MV-4-11 (cell line): ENCODE data around the gene ZCCHC7.
"Not testable (repeated sequence)": the region's sequence is repeated elsewhere in the genome, so short reads cannot be mapped to it uniquely, and the experiment has no call there.

ENCODE experiments used
- DNase-seq: peaks from one replicate; lab custom pipeline; 2025; lab: John Stamatoyannopoulos, UW

The ZCCHC7 gene

DNA sequence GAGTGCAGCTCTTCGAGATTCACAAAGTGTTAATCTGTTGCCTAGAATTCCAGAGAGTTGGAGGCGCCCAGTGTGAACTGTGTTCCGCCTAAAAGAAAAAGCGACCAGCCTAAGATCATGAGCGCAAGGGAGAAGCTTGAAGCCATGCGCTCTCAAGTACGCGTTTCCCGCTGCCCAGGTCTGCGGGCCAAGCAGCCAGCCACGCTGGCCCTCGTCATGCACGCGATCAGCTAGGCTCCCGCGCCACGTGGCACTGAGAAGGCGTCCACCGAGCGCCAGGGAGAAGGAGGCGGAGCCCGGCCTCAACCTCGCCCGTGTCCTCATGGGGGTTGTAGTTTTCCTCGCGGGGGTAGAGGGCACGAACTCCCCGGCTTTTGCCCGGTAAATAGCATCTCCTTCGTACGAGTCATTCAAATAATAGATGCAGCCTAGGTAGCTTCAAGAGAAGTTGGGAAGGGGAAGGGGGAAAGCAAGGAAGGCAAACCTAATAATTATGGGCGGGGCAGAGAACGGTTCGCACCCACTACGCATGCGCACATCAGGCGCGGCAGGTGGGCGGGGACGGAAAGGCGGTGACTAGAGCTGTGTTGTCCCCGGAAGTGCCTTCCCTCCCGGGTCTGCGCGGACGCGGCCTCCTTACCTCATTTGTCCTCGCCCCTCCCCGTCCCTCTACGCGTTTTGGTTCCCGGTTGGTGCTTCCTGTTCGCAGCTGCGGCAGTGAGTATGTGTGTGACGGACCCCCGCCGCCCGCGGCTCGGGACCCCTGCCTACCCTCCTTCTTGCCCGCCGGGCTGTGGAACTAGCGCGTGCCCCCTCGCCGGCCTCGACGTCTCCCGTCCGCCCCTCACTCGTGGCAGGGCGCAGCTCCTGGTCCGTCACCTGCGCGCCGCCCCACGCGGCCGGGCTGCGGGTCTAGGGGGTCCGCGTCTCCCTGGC, at the start of gene ZCCHC7:
Gene ZCCHC7, plus strand, starts transcription at position 668 of the 936 bp plus-strand sequence.
- peak; percentile 95 for DNase-seq

GRCh38 chr9:37074790-37075189, 45.6 kb upstream of the ZCCHC7 start:
- not testable (repeated sequence) for DNase-seq

GRCh38 chr9:37079370-37080164, 40.8 kb upstream of the ZCCHC7 start:
- peak; percentile 93 for DNase-seq

DNA sequence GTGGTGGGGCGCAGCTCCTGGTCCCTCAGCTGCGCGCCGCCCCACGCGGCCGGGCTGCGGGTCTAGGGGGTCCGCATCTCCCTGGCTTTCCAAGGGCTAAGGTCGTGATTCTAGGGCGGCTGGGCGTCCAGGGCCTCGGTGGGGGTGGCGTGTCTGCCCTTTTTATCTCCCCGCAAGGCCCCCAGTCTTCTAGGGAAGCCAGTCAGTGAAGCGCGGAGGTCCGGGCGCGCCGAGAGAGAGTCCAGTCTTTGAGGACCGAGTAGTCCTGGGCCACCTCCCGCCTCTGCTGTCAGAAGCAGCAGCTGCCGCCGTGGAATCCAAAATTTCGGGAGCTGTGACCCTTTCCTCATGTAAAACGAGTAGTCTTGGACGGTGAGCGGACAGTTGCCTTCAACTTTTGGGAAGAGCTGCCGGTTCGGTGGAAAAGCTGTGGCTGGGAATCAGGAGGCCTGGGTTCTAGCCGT, 40.2 kb upstream of the ZCCHC7 start:
- DNase-seq: not testable (repeated sequence)

- DNase-seq: not testable (repeated sequence)
These were observed 38.9 kb upstream of the ZCCHC7 start for GRCh38 chr9:37081507-37081906.

GRCh38 chr9:37082214-37082765, 38.1 kb upstream of the ZCCHC7 start:
- DNase-seq: no peak

- DNase-seq: no peak
These were observed 36.7 kb upstream of the ZCCHC7 start for GRCh38 chr9:37083654-37084053.

GRCh38 chr9:37085233-37085632, 35.1 kb upstream of the ZCCHC7 start:
- peak; percentile 22 for DNase-seq

DNA sequence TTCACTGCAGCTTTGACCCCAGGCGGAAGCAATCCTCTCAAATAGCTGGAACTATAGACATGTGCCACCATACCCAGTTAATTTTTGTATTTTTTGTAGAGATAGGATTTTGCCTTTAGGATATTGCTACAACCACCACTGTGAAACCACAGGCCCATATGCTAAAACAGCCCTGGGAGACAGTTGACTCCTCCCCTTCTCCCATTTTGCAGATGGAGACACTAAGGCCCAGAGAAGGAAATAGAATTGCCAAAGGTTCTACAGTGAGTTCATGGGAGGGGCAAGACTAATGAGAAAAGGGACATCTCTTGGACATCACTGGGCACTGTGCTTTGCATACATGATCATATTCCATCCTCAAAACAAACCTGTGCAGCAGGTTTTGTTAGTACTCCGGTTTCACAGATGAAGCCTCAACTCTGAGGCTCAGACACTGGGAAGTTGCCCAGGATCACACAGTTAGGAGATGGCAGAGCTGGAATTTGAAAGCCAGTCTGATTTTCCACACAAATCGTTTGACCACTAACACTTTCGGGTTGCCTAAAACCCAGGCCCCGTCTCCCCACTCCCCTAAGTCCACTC, 27.6 kb upstream of the ZCCHC7 start:
- not testable (repeated sequence) for DNase-seq

DNA sequence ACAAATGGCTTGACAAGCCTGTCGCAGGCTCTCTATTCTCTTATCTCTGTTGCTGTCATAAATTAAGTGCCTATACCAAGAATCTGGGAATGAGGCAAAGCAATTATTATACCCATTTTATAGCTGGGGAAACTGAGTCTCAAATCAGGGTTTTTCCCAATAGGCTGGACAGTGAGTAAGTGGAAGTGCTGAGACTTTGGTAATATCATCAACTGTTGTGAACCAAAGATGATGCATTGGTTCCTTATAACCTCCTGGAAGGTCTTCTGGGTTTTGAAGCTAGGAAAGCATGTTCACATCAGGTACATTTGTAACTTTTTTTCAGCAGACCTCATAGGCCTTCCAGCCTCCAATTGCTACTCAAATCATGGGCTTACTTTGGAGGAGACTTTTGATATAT, 25.6 kb upstream of the ZCCHC7 start:
- DNase-seq: no peak

DNA sequence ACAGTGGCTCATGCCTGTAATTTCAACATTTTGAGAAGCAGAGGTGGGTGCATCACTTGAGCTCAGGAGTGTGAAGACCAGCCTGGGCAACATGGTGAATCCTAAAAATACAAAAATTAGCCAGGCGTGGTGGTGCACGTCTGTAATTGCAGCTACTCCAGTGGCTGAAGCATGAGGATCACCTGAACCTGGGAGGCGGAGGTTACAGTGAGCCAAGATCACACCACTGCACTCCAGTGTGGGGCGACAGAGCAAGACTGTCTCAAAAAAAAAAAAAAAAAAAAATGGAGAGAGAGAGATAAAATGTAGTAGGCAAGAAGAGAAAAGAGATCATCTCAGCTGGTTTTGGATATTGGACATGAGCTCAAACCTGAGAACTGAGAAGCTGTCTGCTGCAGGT, 23.7 kb upstream of the ZCCHC7 start:
- DNase-seq: no peak

- DNase-seq: no peak
These were observed 23.1 kb upstream of the ZCCHC7 start for GRCh38 chr9:37097294-37097693.

- DNase-seq: no peak
These were observed 20.0 kb upstream of the ZCCHC7 start for GRCh38 chr9:37100327-37100726.

GRCh38 chr9:37100741-37101140, 19.6 kb upstream of the ZCCHC7 start:
- DNase-seq: no peak

GRCh38 chr9:37102486-37102885, 17.9 kb upstream of the ZCCHC7 start:
- DNase-seq: no peak

DNA sequence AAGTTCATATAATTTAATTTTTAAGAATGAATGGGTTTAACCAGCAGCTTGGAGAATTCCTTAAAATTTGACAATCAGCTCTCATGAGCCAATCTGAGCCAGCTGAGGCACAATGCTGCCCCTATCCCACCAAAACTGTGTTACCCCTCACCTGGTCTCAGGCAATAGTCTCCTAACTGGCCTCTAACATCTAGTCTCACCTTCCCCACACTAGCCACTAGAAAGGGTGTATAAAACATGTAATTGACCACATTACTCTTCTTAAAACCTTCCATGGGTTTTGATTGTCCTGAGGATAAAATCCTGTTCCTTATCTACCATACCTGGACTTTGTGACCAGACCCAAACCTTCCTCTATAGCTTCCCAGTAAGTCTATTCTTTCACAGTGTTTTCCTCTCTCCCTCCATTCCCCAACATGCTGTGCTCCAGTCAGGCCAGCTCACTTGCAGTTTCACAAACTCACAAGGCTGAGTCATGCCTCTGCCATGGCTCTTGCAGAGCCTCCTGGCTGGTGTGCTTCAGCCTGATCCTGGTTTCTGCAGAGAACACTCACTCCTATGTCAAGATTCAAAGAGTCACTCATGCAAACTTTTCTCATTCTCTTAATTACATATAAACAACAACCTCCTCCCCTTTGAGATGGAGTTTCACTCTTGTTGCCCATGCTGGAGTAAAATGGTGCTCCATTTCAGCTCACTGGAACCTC, 16.0 kb upstream of the ZCCHC7 start:
- peak; percentile 68 for DNase-seq

DNA sequence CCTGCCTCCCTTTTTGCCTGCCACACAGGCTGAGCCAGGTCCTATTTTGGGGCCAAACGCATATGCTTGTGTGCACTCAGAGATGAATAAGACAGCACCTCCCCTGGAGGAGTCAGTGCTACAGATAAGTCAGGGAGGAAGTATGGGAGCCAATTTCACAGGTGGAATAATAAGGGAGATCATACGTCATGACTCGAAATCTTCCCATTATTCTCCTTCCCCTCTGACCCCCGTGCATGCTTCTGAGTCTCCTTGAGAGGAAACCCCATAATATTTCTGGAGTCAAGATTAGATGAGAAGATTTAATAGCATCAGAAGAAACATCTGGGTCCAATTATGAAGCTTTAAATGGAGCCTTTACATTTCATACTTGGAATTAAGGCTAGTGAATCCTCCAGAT, 15.1 kb upstream of the ZCCHC7 start:
- DNase-seq: no peak

DNA sequence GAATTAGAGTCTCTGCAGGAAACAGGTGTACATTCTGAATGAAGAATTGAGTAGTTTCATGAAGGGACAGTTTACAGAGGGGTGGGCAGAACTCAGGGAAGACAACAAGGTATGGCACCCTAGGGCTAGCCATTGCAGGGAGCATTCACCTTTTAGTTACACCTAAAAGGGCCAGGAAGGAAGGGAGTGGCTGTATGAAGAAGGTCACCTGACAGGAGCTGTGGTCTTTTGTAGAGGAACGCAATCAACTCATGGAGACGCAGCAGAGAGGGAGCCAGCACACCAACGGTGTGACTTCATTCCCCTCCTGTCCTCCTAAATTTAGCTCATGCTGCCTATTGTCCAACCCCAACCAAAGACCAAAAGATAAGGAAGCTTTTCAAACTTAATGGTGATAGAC, 12.7 kb upstream of the ZCCHC7 start:
- DNase-seq: no peak

GRCh38 chr9:37114442-37114841, 5.9 kb upstream of the ZCCHC7 start:
- DNase-seq: not testable (repeated sequence)

- no peak for DNase-seq
These were observed 2.4 kb upstream of the ZCCHC7 start for GRCh38 chr9:37117956-37118355.

DNA sequence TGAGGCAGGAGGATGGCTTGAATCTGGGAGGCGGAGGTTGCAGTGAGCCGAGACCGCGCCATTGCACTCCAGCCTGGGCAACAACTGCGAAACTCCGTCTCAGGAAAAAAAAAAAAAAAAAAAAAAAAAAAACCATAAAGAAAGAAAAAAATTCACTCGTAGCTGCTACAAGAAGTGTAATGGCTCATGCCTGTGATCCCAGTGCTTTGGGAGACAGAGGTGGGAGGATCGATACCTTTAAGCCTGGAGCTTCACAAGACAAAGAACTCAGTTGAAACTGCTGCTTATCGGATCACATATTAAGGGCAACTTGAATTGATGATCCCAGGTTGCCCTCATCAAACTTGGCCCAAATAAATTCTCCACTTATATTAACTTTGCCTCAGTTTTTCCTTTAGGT, 1.0 kb upstream of the ZCCHC7 start:
- no peak for DNase-seq
